AG09309 (cell line): ENCODE data around the gene PCNX2.

Source experiments
- DNase-seq: peaks from one replicate; pipeline ENCODE4 v3.0.0-alpha.2; 2010; ENCODE audit warnings: low read depth
- H3K4me3 ChIP-seq: 2 replicates; pipeline ENCODE4 v1.5.1; 2011; ENCODE audit warnings: mild to moderate bottlenecking, low read depth, low read length, moderate library complexity; ENCODE audit not compliant: control insufficient read depth
- CTCF ChIP-seq: IDR thresholded peaks from 2 replicates; pipeline ENCODE4 v1.5.1; 2011; ENCODE audit warnings: mild to moderate bottlenecking, low read depth, low read length, inconsistent platforms; ENCODE audit not compliant: insufficient read depth, control insufficient read depth; ENCODE audit errors: missing control alignments

Gene PCNX2

GRCh38 chr1:233337505-233337904, 42.0 kb upstream of the PCNX2 start:
- no peak for TF ChIP-seq CTCF
- no peak overlapping the region for H3K4me3 ChIP-seq
- no peak for DNase-seq

- no peak for DNase-seq
- no peak for TF ChIP-seq CTCF
- H3K4me3 ChIP-seq = no peak overlapping the region
These were observed 41.3 kb upstream of the PCNX2 start for GRCh38 chr1:233336554-233337456.

- no peak for DNase-seq
- no peak overlapping the region for H3K4me3 ChIP-seq
- TF ChIP-seq CTCF = no peak
These were observed 38.6 kb upstream of the PCNX2 start for GRCh38 chr1:233334092-233334491.

GRCh38 chr1:233333086-233333485, 37.6 kb upstream of the PCNX2 start:
- no peak overlapping the region for H3K4me3 ChIP-seq
- no peak for TF ChIP-seq CTCF
- DNase-seq = no peak

GRCh38 chr1:233331676-233332519, 36.4 kb upstream of the PCNX2 start:
- H3K4me3 ChIP-seq = no peak overlapping the region
- DNase-seq = no peak
- TF ChIP-seq CTCF = no peak

- TF ChIP-seq CTCF = no peak
- no peak for DNase-seq
These were observed 32.8 kb upstream of the PCNX2 start for GRCh38 chr1:233328142-233328921.

More at GRCh38 chr1:233328142-233328921, 32.8 kb upstream of the PCNX2 start:
- peak overlapping the region; percentile 21 for H3K4me3 ChIP-seq
